Measurements from ENCODE around the gene DAB2. TPM values are rescaled to one million over a fixed set of nuclear protein-coding genes. Genes with fewer than 3 reads are reported as not detected.

DAB2 gene
- total and polyA plus RNA-seq, 2 of the 8 experiments (the other 6 are each of a cell fraction or from before 2014, with no cell fraction given), result 2.6 to 4.9 TPM

- TF ChIP-seq CHD7 (IDR thresholded peaks at IDR 0.05; ENCODE audit: insufficient replicate concordance, low read length) (no peak), GABPA (IDR thresholded peaks at IDR 0.05; ENCODE audit: borderline replicate concordance, insufficient read depth, low read length) (no peak), SIRT6 (IDR thresholded peaks at IDR 0.05; ENCODE audit: low read length) (no peak), HDAC2 (IDR thresholded peaks at IDR 0.05; ENCODE audit: borderline replicate concordance in 1 of 2, low read depth in 2 of 2, low read length in 2 of 2) (peak in 1 of 2 experiments; percentile 87; a peak in 2 of 4 replicates), RXRA (IDR thresholded peaks at IDR 0.05; ENCODE audit: insufficient read depth, low read depth, low read length) (0 out of 2 replicates have a peak, but pooled peaks have one; percentile 41), BCL11A (IDR thresholded peaks at IDR 0.05; ENCODE audit: low read depth in 2 of 2, low read length in 2 of 2) (no peak), ZNF274 (IDR thresholded peaks at IDR 0.05; ENCODE audit: borderline replicate concordance, extremely low read depth, low read length) (no peak), SAP30 (IDR thresholded peaks at IDR 0.05; ENCODE audit: insufficient read depth, insufficient replicate concordance, low read length) (no peak), POLR2A (IDR thresholded peaks at IDR 0.05; ENCODE audit: control extremely low read depth in 1 of 2, low read depth in 2 of 2, low read length in 2 of 2) (0 out of 3 replicates have a peak, but pooled peaks of 1 of the 2 experiments have one; percentile 20)
Measured at GRCh38 chr5:39424736-39425637, at the start of gene DAB2 (continued).
